GM11168 (cell line): ENCODE results near the gene C1QTNF12.
"Not testable (repeated sequence)": the region's sequence is repeated elsewhere in the genome, so short reads cannot be mapped to it uniquely, and the experiment has no call there.

ENCODE experiments used
- in situ Hi-C: fragments of 300-500 bp; cut with MboI; formaldehyde crosslinking; loops from one replicate; pipeline ENCODE4 v1.12.0; 2022; ENCODE audit warnings: low sequenced_read_pairs; ENCODE audit not compliant: unreplicated experiment

The C1QTNF12 gene

DNA sequence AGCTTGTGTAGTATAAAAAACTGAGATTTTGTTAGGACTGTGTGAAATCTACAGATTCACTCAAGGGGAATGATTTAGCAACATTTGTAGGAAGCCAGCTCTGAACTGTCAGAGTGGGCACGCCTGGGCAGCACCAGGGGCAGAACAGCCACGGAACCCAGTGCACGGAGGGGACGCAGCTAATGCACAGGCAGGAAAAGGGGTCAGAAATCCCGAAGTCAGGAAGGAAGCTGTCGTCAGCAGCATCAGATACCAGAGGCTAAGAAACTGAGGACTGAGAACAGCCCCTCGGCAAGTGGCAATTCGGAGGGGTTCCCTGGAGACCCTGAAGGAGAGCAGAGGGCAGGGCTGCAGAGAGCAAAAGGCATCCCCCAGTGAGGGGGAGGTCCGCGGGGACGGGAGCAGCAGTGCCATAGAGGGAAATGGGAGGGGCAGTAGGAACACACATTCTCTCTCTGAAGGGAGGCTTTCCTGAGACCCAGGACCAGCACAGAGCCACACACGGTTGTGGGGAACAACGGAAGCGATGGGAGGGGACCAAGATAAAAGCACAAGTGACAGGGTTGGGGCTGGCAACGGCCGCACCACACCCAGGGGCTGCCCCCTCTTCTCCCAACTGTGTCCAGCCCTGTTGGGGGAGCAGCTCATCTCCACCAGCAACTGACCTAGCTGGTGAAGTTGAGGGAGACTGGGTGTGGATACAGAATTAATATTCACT, 14.5 kb upstream of the C1QTNF12 start:
- in situ Hi-C loops, result no loop called here

DNA sequence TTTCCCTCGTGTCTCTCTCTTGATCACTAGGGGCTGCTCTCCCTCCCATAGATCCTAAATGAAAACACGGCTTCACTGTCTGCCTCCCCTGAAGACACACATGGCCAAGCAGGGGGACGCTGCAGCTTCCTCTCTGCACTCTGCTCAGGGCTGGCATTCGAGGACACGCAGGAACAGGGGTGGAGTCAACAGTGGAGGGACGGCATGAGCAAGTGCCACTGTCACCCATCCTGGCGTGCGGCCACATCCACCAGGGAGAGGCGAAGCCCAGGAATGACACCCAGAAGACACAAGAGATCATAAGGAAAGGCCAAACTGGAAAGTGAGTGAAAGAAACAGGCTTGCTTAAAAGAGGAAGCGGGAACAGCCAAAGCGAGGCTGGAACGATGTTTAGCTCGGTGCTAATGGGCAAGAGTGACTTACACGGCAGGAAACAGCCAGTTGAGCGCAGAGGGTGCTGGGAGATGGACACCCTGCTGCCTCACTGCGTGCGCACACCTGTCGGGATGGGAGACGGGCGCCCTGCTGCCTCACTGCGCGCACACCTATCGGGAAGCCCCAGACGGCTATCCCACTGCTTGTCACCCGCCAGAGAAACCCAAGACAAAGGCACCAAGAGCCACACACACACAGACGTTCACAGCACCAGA, 13.6 kb upstream of the C1QTNF12 start:
- in situ Hi-C loops, result loop anchor here (10.0 kb wide), 1 partner anchor 145 kb away; the partner anchor contains the start of gene C1orf159

DNA sequence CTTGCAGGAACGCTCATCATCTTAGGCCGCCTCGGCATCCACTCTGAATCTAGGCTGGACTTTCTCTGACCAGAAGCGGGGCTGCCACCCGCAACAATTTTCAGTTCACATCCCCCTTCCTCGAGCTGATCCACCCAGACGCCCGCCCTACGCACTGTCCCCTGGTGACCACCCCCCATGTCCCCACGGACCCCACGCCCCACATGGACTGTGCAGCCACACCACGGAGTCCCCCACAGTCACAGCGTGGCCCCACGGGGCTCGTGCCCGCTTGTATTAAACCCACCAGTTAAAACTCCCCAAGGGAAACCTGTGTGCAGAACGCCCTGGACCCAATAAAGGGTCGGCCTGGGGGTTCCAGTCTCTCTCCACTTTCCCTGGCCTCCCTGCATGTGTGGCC, 13.0 kb upstream of the C1QTNF12 start:
- in situ Hi-C loops, result loop anchor here (10.0 kb wide), 1 partner anchor 145 kb away; the partner anchor contains the start of gene C1orf159

- in situ Hi-C loops, result loop anchor here (10.0 kb wide), 1 partner anchor 144 kb away; the partner anchor contains the start of gene C1orf159
Measured at GRCh38 chr1:1259119-1259488, 12.6 kb upstream of the C1QTNF12 start.

GRCh38 chr1:1256956-1257871, 10.7 kb upstream of the C1QTNF12 start:
- in situ Hi-C loops, result loop anchor here (10.0 kb wide), 1 partner anchor 142 kb away; the partner anchor contains the start of gene C1orf159

GRCh38 chr1:1255611-1256010, 9.1 kb upstream of the C1QTNF12 start:
- in situ Hi-C loops, result loop anchor here (10.0 kb wide), 1 partner anchor 141 kb away; the partner anchor contains the start of gene C1orf159

- in situ Hi-C loops, result loop anchor here (10.0 kb wide), 1 partner anchor 140 kb away; the partner anchor contains the start of gene C1orf159
Measured at GRCh38 chr1:1255078-1255477, 8.6 kb upstream of the C1QTNF12 start.

GRCh38 chr1:1254667-1254998, 8.1 kb upstream of the C1QTNF12 start:
- in situ Hi-C loops, result loop anchor here (10.0 kb wide), 1 partner anchor 140 kb away; the partner anchor contains the start of gene C1orf159

DNA sequence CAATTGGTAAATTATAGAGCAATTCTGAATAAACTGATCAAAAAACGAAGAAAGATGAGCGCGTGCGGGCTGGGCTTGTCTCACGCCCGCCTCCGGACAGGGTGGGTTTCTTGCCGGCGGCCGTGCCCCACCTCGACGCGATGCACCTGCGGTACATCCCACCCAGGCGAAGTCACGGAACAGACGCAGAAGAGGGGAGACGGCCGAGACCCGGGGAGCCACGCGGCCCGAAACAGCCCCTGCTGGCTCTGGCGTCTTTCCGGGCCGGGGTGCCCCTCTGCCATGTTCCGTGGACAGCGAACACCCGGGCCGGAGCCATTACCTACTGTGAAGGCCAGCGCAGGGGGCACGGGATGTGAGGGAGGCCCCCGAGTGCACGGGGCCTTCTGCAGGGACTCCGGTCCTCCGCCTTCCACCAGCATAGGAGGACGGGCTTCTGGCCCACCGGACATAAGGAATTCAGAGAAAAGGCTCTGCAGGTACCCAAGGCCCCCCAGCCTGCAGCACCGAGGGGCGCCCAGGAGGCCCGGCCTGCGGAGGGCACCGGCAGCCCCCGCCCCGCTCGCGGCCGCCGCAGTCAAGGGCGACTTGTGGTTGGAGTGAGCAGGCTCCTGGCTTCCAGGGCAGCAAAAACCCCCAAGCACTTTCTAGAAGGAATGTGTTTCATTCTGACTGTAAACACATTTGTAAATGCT, 7.6 kb upstream of the C1QTNF12 start:
- in situ Hi-C loops, result loop anchor here (10.0 kb wide), 1 partner anchor 139 kb away; the partner anchor contains the start of gene C1orf159

DNA sequence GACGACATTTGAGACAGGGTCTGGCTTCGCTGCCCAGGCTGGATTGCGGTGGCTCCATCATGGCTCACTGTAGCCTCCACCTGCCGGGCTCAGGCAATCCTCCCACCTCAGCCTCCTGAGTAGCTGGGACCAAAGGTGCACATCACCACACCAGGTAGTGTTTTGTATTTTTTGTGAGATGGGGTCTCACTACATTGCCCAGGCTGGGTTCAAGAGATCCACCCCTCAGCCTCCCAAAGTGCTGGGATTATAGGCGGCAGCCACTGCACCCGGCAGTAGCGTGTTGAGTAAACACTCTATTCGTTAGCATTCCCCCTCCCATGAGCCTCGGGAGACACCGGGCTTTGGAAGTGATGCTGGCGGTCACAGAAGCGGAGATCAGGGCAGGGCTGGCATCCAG, 6.8 kb upstream of the C1QTNF12 start:
- in situ Hi-C loops, result loop anchor here (10.0 kb wide), 1 partner anchor 139 kb away; the partner anchor contains the start of gene C1orf159

DNA sequence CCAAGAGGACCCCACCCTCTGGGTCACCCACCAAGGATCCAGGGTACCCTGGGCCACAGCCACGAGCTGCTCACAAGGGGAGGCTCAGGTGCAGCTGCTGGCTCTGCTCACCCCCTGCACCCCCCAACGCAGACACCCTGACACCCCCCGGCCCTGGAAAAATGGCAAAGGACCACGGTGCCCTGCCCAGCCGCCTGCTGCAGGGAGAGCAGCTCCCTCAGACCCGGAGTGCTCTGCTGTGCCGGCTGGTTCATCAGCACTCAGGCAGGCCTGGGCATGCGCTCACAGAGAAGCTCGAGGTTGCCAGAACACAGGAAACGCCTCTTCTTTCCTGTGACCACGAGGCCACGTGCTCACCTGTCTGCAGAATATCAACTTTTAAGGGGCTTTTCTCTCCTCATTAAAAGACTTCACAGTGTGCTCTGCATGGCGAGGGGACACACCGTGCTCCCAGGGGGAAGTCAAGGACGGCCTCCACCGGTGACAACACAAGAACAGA, 4.3 kb upstream of the C1QTNF12 start:
- in situ Hi-C loops, result loop anchor here (10.0 kb wide), 1 partner anchor 136 kb away; the partner anchor contains the start of gene C1orf159

- in situ Hi-C loops, result not testable (repeated sequence)
Measured at GRCh38 chr1:1248009-1248913, 1.7 kb upstream of the C1QTNF12 start.

DNA sequence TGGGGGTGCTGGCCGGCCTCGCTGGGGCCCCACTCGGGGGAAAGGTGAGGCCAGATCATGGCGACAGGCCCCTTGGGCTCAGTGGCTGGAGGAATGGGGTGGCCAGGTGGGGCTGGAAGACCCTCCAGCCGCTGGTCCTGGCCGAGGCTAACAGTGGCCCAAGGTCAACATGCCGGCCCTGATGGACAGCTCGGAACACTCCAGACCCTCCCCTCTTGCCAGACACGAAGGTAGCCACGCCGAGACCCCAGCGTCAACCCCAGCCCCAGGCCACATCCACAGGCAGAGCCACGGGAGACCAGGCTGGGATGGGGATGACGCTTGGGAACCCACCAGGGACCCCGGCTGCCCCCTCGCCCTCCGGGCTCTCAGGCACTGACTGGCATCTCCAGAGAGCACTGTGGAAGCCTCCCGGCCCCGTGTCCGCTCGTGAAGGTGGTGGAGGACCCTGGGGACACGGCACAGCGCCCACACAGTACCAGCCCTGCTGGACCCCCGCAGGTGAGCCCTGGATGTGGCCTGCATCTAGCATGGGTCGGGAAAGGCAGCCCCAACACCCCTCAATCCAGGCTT, 905 bp upstream of the C1QTNF12 start:
- in situ Hi-C loops, result no loop called here

- in situ Hi-C loops, result no loop called here
Measured at GRCh38 chr1:1245817-1246576, 525 bp downstream of the C1QTNF12 start.

- in situ Hi-C loops, result no loop called here
Measured at GRCh38 chr1:1245178-1245816, 1.2 kb downstream of the C1QTNF12 start.

- in situ Hi-C loops, result no loop called here
Measured at GRCh38 chr1:1244192-1244811, 2.2 kb downstream of the C1QTNF12 start.

- in situ Hi-C loops, result no loop called here
Measured at GRCh38 chr1:1243807-1244191, 2.7 kb downstream of the C1QTNF12 start.
